CD14-positive monocyte (primary cell): ENCODE measurements around the gene RACK1. TPM values are rescaled to one million over a fixed set of nuclear protein-coding genes. Genes with fewer than 3 reads are reported as not detected.

Source experiments
- DNase-seq, 3 donors: peaks; one replicate each; pipeline ENCODE4 v3.0.0-alpha.2; 2011 to 2022
- H2AFZ ChIP-seq: 2 replicates; pipeline ENCODE4 v1.6.0; 2012; ENCODE audit warnings: mild to moderate bottlenecking, low read depth, low read length, inconsistent platforms; ENCODE audit not compliant: insufficient read depth, poor library complexity, severe bottlenecking
- H3K27ac ChIP-seq, 2 donors: 1 replicate in 1 of 2; 2 replicates in 1 of 2; pipeline ENCODE4 v1.5.1; 2012 to 2013; ENCODE audit warnings: low read length in 2 of 2, control low read depth in 1 of 2, inconsistent platforms in 1 of 2, low read depth in 1 of 2, mild to moderate bottlenecking in 1 of 2
- H3K27me3 ChIP-seq, 2 donors: one replicate each; pipeline versions ENCODE4 v1.6.0 to v1.6.1; 2011 to 2013; ENCODE audit warnings: low read length in 2 of 2; ENCODE audit not compliant: control insufficient read depth in 2 of 2, insufficient read depth in 2 of 2
- H3K36me3 ChIP-seq, 2 donors: replicated peaks in 1 of 2; 1 replicate in 1 of 2; 2 replicates in 1 of 2; pipeline versions ENCODE4 v1.5.1 to v1.6.1; 2012 to 2013; ENCODE audit warnings: low read length in 2 of 2, control low read depth in 1 of 2, inconsistent platforms in 1 of 2, mild to moderate bottlenecking in 1 of 2; ENCODE audit not compliant: insufficient read depth in 2 of 2, control insufficient read depth in 1 of 2
- H3K4me1 ChIP-seq, 2 donors: 1 replicate in 1 of 2; 2 replicates in 1 of 2; pipeline versions ENCODE4 v1.5.1 to v1.6.1; 2012 to 2013; ENCODE audit warnings: low read length in 2 of 2, control low read depth in 1 of 2, inconsistent platforms in 1 of 2, mild to moderate bottlenecking in 1 of 2, moderate library complexity in 1 of 2; ENCODE audit not compliant: insufficient read depth in 2 of 2, control insufficient read depth in 1 of 2
- H3K4me2 ChIP-seq: replicated peaks from 2 replicates; pipeline ENCODE3; 2012; ENCODE audit warnings: low read length, moderate library complexity, mild to moderate bottlenecking; ENCODE audit not compliant: poor library complexity, severe bottlenecking; ENCODE audit errors: extremely low read depth
- H3K4me3 ChIP-seq, 3 experiments: fragments of 200-600 bp in 1 of 3; sonication (generic) in 1 of 3; replicated peaks in 1 of 3; 1 replicate in 2 of 3; 2 replicates in 1 of 3; pipeline ENCODE4 v1.5.1; 2011 to 2013; ENCODE audit warnings: low read length in 3 of 3, mild to moderate bottlenecking in 3 of 3, control low read depth in 2 of 3, low read depth in 2 of 3, inconsistent platforms in 1 of 3, moderate library complexity in 1 of 3
- H3K79me2 ChIP-seq: 2 replicates; pipeline ENCODE4 v1.6.0; 2012; ENCODE audit warnings: mild to moderate bottlenecking, control low read depth, inconsistent platforms, low read length, moderate library complexity; ENCODE audit not compliant: insufficient read depth
- H3K9ac ChIP-seq: 2 replicates; pipeline ENCODE4 v1.6.0; 2017; ENCODE audit warnings: low read length, mild to moderate bottlenecking; ENCODE audit not compliant: insufficient read depth, poor library complexity, severe bottlenecking
- H3K9me3 ChIP-seq, 2 donors: replicated peaks in 1 of 2; 1 replicate in 1 of 2; 2 replicates in 1 of 2; pipeline versions ENCODE4 v1.5.1 to v1.6.1; 2012 to 2013; ENCODE audit warnings: low read length in 2 of 2, control low read depth in 1 of 2; ENCODE audit not compliant: control insufficient read depth in 1 of 2, insufficient read depth in 1 of 2
- H4K20me1 ChIP-seq: 2 replicates; pipeline ENCODE4 v1.6.0; 2012; ENCODE audit warnings: mild to moderate bottlenecking, low read length, control low read depth, moderate library complexity; ENCODE audit not compliant: insufficient read depth
- H3K27ac Mint-ChIP-seq, 7 donors: one replicate each; pipeline ENCODE4 v1.8.0; 2020; ENCODE audit warnings: mild to moderate bottlenecking in 7 of 7, mixed read lengths in 7 of 7, moderate library complexity in 6 of 7, inconsistent platforms in 2 of 7
- H3K27me3 Mint-ChIP-seq, 3 donors: one replicate each; pipeline ENCODE4 v1.8.0; 2021 to 2022; ENCODE audit warnings: low read depth in 3 of 3, mild to moderate bottlenecking in 3 of 3, mixed read lengths in 3 of 3, moderate library complexity in 3 of 3, inconsistent platforms in 1 of 3
- H3K36me3 Mint-ChIP-seq, 2 donors: one replicate each; pipeline ENCODE4 v1.8.0; 2020; ENCODE audit warnings: mixed read lengths in 2 of 2, inconsistent platforms in 1 of 2, mild to moderate bottlenecking in 1 of 2
- H3K4me1 Mint-ChIP-seq: one replicate; pipeline ENCODE4 v1.8.0; 2020; ENCODE audit warnings: mild to moderate bottlenecking, mixed read lengths
- H3K4me3 Mint-ChIP-seq, 2 donors: one replicate each; pipeline ENCODE4 v1.8.0; 2020; ENCODE audit warnings: mild to moderate bottlenecking in 2 of 2, mixed read lengths in 2 of 2, moderate library complexity in 1 of 2
- H3K9me3 Mint-ChIP-seq, 7 donors: one replicate each; pipeline ENCODE4 v1.8.0; 2020 to 2022; ENCODE audit warnings: mixed read lengths in 7 of 7, mild to moderate bottlenecking in 6 of 7, moderate library complexity in 6 of 7, inconsistent platforms in 2 of 7
- WGBS: methylation state at CpG from one replicate; pipeline ENCODE4 v1.1.5; 2013; ENCODE audit warnings: missing lambda C conversion rate; ENCODE audit not compliant: insufficient coverage; 5-methylcytosine and 5-hydroxymethylcytosine counted together
- intact Hi-C, 2 donors: fragments of 100-400 bp; cut with micrococcal nuclease; formaldehyde crosslinking; loops; one replicate each; pipeline versions ENCODE4 v1.15.0 to v1.15.1; 2023
- polyA plus RNA-seq, 3 donors: library from polyadenylated mRNA; depleted of rRNA in 1 of 3; unstranded in 2 of 3; stranded (reverse) in 1 of 3; fragments of 300-500 nt in 2 of 3; fragments of >200 nt in 1 of 3; fragmentation: Illumina TruSeq in 2 of 3; gene quantifications; 1 replicate in 2 of 3; 2 replicates in 1 of 3; pipeline ENCODE4 v1.2.3, GENCODE V29; 2012 to 2021
- TF ChIP-seq, protein P1 (sequence below): fragments of 200-600 bp; IDR thresholded peaks from one replicate; pipeline ENCODE4 v1.8.0; 2022; ENCODE audit warnings: antibody characterized with exemption, mild to moderate bottlenecking

The RACK1 gene
- polyA plus RNA-seq, 3 donors, result 1,150 to 2,356 (median 1,195) TPM

DNA sequence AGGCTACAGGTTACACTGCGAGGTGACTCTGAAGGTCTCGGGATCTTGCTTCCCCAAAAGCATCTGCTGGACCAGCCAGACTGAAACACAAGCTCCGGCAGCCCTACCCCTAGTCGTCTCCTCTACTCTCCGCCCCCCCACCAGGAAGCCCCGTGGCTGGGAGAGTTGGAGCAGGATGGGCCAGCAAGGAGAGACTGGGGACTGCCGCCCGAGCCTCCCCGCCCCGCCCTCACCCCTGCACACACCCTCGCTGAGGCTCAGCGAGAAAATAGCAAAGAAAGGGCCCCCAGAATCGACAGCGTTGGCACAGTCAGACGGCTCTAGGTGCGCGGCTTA lies 40.0 kb downstream of the RACK1 start:
- H3K27me3 Mint-ChIP-seq, result peaks cover 25 to 37% (median 27%) of the 10 kb centered on the region in 3 donors
- Histone ChIP-seq H3K4me1 (peaks cover 64 to 77% of the 10 kb centered on the region in 2 donors), H3K9ac (peak overlapping the region; percentile 29)

DNA sequence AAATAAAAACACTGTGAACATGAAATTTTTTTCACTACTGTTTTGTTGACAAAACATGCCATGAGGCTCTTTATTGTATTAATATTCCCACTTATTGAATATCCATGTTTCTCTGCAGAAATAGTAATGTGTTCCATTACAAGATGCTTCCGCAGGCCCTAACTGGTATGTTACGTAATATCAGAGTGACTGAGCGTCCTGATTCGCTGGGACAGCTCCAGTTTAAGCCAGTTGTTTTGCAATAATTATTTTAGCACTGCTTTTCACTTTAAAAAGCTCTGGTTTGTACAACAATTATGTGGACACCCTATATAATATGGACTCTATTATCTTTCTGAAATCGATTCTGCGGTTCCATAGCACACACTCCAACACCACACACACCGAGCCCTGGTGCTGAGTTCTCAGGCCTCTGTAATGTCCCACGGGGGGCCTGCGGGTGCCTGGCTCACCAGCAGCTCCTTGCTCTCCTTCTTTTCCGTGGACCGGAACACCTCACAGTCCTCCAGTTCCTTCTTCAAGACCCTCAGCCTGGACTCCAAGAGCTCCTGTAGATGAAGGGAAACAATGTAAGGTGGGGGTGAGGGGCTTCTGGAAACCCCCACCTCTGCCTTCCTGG lies 40.5 kb downstream of the RACK1 start:
- H3K9me3 ChIP-seq, result no peaks in the 10 kb centered on the region
- H3K27me3 Mint-ChIP-seq, result peaks cover 25 to 33% (median 27%) of the 10 kb centered on the region in 3 donors
- peak overlapping the region; percentile 84 for H2AFZ ChIP-seq
- H3K4me3 ChIP-seq, result peak overlapping the region in 2 of 3 experiments; percentile 50 to 81
- H3K36me3 Mint-ChIP-seq, result peaks cover 22 to 33% of the 10 kb centered on the region in 2 donors
- peaks cover 6 to 27% of the 10 kb centered on the region in 2 donors for H3K27me3 ChIP-seq
- H3K79me2 ChIP-seq, result no peaks in the 10 kb centered on the region
- H3K4me2 ChIP-seq, result peak overlapping the region; percentile 93
- TF ChIP-seq, protein P1, sequence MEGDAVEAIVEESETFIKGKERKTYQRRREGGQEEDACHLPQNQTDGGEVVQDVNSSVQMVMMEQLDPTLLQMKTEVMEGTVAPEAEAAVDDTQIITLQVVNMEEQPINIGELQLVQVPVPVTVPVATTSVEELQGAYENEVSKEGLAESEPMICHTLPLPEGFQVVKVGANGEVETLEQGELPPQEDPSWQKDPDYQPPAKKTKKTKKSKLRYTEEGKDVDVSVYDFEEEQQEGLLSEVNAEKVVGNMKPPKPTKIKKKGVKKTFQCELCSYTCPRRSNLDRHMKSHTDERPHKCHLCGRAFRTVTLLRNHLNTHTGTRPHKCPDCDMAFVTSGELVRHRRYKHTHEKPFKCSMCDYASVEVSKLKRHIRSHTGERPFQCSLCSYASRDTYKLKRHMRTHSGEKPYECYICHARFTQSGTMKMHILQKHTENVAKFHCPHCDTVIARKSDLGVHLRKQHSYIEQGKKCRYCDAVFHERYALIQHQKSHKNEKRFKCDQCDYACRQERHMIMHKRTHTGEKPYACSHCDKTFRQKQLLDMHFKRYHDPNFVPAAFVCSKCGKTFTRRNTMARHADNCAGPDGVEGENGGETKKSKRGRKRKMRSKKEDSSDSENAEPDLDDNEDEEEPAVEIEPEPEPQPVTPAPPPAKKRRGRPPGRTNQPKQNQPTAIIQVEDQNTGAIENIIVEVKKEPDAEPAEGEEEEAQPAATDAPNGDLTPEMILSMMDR, result no peak
- peaks cover 0 to 12% of the 10 kb centered on the region in 2 donors for H3K36me3 ChIP-seq
- peaks cover 70% of the 10 kb centered on the region for H3K4me1 Mint-ChIP-seq
- H3K9ac ChIP-seq, result peak overlapping the region; percentile 29
- peaks cover 0 to 19% (median 7%) of the 10 kb centered on the region in 7 donors for H3K9me3 Mint-ChIP-seq
- H3K4me3 Mint-ChIP-seq, result peak overlapping the region; percentile 84 to 87
- intact Hi-C loops, result loop anchor here in 1 of 2 donors (2.0 kb wide), 1 partner anchor 16 kb away; no protein-coding TSS in a partner anchor
- no peaks in the 10 kb centered on the region for H4K20me1 ChIP-seq
- 38% methylated on average over 5 of the region's 11 CpGs for WGBS
- peak overlapping the region; percentile 68 to 75 for H3K27ac ChIP-seq
- peak; percentile 58 to 84 (median 75) for DNase-seq
- peaks cover 64 to 77% of the 10 kb centered on the region in 2 donors for H3K4me1 ChIP-seq
- H3K27ac Mint-ChIP-seq, result peak overlapping the region; percentile 73 to 94 (median 89)

More for the DNA sequence above, 40.0 kb downstream of the RACK1 start:
- Histone ChIP-seq H2AFZ (peak overlapping the region; percentile 84), H3K4me3 (peak overlapping the region; percentile 50 to 81 (median 56)), H3K79me2 (no peaks in the 10 kb centered on the region), H3K36me3 (peaks cover 0 to 6% of the 10 kb centered on the region in 2 donors), H4K20me1 (no peaks in the 10 kb centered on the region), H3K9me3 (no peaks in the 10 kb centered on the region), H3K4me2 (peak overlapping the region; percentile 93), H3K27ac (peak overlapping the region; percentile 68 to 75), H3K27me3 (peaks cover 6 to 27% of the 10 kb centered on the region in 2 donors)
- Mint-ChIP-seq H3K4me1 (peaks cover 71% of the 10 kb centered on the region), H3K4me3 (peak overlapping the region; percentile 84 to 87), H3K9me3 (peaks cover 0 to 16% (median 7%) of the 10 kb centered on the region in 7 donors), H3K27ac (peak overlapping the region; percentile 73 to 94 (median 89)), H3K36me3 (peaks cover 16 to 28% of the 10 kb centered on the region in 2 donors)
- TF ChIP-seq, protein P1, result no peak
- 2% methylated on average over 9 of the region's 17 CpGs for WGBS
- peak in 2 of 3 donors; percentile 33 to 46 for DNase-seq
- intact Hi-C loops, result loop anchor here in 1 of 2 donors (2.0 kb wide), 2 partner anchors 15 kb away; no protein-coding TSS in a partner anchor
